Measurements from ENCODE around the gene KCNJ9.
"Not testable (repeated sequence)": the region's sequence is repeated elsewhere in the genome, so short reads cannot be mapped to it uniquely, and the experiment has no call there.

Gene KCNJ9

GRCh38 chr1:160121388-160121787, 40.0 kb downstream of the KCNJ9 start:
- ATAC-seq (ENCODE audit: low read depth) = no peak
- Histone ChIP-seq H3K36me3 (ENCODE audit: low read depth) (no peaks in the 10 kb centered on the region), H3K27me3 (ENCODE audit: insufficient read depth, poor library complexity, severe bottlenecking) (no peaks in the 10 kb centered on the region), H3K4me3 (ENCODE audit: severe bottlenecking) (no peak overlapping the region), H3K27ac (ENCODE audit: poor library complexity, severe bottlenecking) (no peak overlapping the region), H3K9me3 (ENCODE audit: severe bottlenecking) (no peaks in the 10 kb centered on the region), H3K4me1 (ENCODE audit: insufficient read depth, poor library complexity, severe bottlenecking) (peaks cover 10% of the 10 kb centered on the region)
- no peak for DNase-seq (ENCODE audit: low spot score)
- TF ChIP-seq, protein P1, sequence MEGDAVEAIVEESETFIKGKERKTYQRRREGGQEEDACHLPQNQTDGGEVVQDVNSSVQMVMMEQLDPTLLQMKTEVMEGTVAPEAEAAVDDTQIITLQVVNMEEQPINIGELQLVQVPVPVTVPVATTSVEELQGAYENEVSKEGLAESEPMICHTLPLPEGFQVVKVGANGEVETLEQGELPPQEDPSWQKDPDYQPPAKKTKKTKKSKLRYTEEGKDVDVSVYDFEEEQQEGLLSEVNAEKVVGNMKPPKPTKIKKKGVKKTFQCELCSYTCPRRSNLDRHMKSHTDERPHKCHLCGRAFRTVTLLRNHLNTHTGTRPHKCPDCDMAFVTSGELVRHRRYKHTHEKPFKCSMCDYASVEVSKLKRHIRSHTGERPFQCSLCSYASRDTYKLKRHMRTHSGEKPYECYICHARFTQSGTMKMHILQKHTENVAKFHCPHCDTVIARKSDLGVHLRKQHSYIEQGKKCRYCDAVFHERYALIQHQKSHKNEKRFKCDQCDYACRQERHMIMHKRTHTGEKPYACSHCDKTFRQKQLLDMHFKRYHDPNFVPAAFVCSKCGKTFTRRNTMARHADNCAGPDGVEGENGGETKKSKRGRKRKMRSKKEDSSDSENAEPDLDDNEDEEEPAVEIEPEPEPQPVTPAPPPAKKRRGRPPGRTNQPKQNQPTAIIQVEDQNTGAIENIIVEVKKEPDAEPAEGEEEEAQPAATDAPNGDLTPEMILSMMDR (IDR thresholded peaks at IDR 0.05; ENCODE audit: poor library complexity, severe bottlenecking) = no peak

- TF ChIP-seq, protein P1 (IDR thresholded peaks at IDR 0.05; ENCODE audit: poor library complexity, severe bottlenecking) = no peak
- DNase-seq (ENCODE audit: low spot score) = no peak
- Histone ChIP-seq H3K27me3 (ENCODE audit: insufficient read depth, poor library complexity, severe bottlenecking) (no peaks in the 10 kb centered on the region), H3K9me3 (ENCODE audit: severe bottlenecking) (no peaks in the 10 kb centered on the region), H3K27ac (ENCODE audit: poor library complexity, severe bottlenecking) (no peak overlapping the region), H3K4me1 (ENCODE audit: insufficient read depth, poor library complexity, severe bottlenecking) (peaks cover 10% of the 10 kb centered on the region), H3K4me3 (ENCODE audit: severe bottlenecking) (no peak overlapping the region), H3K36me3 (ENCODE audit: low read depth) (no peaks in the 10 kb centered on the region)
- ATAC-seq (ENCODE audit: low read depth) = no peak
Observed at GRCh38 chr1:160122978-160123495, 41.7 kb downstream of the KCNJ9 start.

DNA sequence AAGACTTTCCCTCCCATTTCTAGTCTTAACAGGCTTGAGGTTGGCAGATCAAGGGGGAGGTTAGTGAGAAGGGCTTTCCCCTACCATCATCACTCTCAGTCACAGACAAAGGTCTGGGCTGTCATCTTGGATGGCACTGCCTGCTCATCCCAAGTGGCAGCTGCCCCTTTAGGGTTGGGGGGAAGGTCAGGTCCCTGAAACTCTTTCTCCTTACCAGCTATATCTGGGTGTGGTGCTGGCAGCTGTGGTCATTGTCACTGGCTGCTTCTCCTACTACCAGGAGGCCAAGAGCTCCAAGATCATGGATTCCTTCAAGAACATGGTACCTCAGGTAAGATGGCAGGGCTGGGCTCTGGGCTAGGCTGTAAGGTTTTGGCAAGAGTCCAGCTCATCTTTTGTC, 42.4 kb downstream of the KCNJ9 start:
- Histone ChIP-seq H3K4me1 (ENCODE audit: insufficient read depth, poor library complexity, severe bottlenecking) (peaks cover 10% of the 10 kb centered on the region), H3K27me3 (ENCODE audit: insufficient read depth, poor library complexity, severe bottlenecking) (no peaks in the 10 kb centered on the region), H3K27ac (ENCODE audit: poor library complexity, severe bottlenecking) (peak overlapping the region; percentile 39), H3K4me3 (ENCODE audit: severe bottlenecking) (no peak overlapping the region), H3K9me3 (ENCODE audit: severe bottlenecking) (no peaks in the 10 kb centered on the region), H3K36me3 (ENCODE audit: low read depth) (no peaks in the 10 kb centered on the region)
- TF ChIP-seq, protein P1 (IDR thresholded peaks at IDR 0.05; ENCODE audit: poor library complexity, severe bottlenecking) = no peak
- DNase-seq (ENCODE audit: low spot score) (no peak), ATAC-seq (ENCODE audit: low read depth) (no peak)

GRCh38 chr1:160124705-160125478, 43.6 kb downstream of the KCNJ9 start:
- no peak for DNase-seq (ENCODE audit: low spot score)
- Histone ChIP-seq H3K27ac (ENCODE audit: poor library complexity, severe bottlenecking) (peak overlapping the region; percentile 39), H3K27me3 (ENCODE audit: insufficient read depth, poor library complexity, severe bottlenecking) (no peaks in the 10 kb centered on the region), H3K36me3 (ENCODE audit: low read depth) (no peaks in the 10 kb centered on the region), H3K9me3 (ENCODE audit: severe bottlenecking) (no peaks in the 10 kb centered on the region), H3K4me3 (ENCODE audit: severe bottlenecking) (no peak overlapping the region), H3K4me1 (ENCODE audit: insufficient read depth, poor library complexity, severe bottlenecking) (peaks cover 10% of the 10 kb centered on the region)
- TF ChIP-seq, protein P1 (IDR thresholded peaks at IDR 0.05; ENCODE audit: poor library complexity, severe bottlenecking) = peak; percentile 34
- peak; percentile 84 for ATAC-seq (ENCODE audit: low read depth)

- peaks cover 10% of the 10 kb centered on the region for H3K4me1 ChIP-seq (ENCODE audit: insufficient read depth, poor library complexity, severe bottlenecking)
- H3K4me3 ChIP-seq (ENCODE audit: severe bottlenecking) = no peak overlapping the region
- H3K9me3 ChIP-seq (ENCODE audit: severe bottlenecking) = no peaks in the 10 kb centered on the region
- no peaks in the 10 kb centered on the region for H3K27me3 ChIP-seq (ENCODE audit: insufficient read depth, poor library complexity, severe bottlenecking)
- TF ChIP-seq, protein P1 (IDR thresholded peaks at IDR 0.05; ENCODE audit: poor library complexity, severe bottlenecking) = no peak
- DNase-seq (ENCODE audit: low spot score) (no peak), ATAC-seq (ENCODE audit: low read depth) (no peak)
- H3K27ac ChIP-seq (ENCODE audit: poor library complexity, severe bottlenecking) = peak overlapping the region; percentile 39
- no peaks in the 10 kb centered on the region for H3K36me3 ChIP-seq (ENCODE audit: low read depth)
Observed at GRCh38 chr1:160125746-160126145, 44.4 kb downstream of the KCNJ9 start.

- H3K4me3 ChIP-seq (ENCODE audit: severe bottlenecking) = not testable (repeated sequence)
Observed at GRCh38 chr1:160126342-160126741, 45.0 kb downstream of the KCNJ9 start.

More at GRCh38 chr1:160126342-160126741, 45.0 kb downstream of the KCNJ9 start:
- not testable (repeated sequence) for H3K36me3 ChIP-seq (ENCODE audit: low read depth); ATAC-seq (ENCODE audit: low read depth); H3K27ac ChIP-seq (ENCODE audit: poor library complexity, severe bottlenecking); H3K27me3 ChIP-seq (ENCODE audit: insufficient read depth, poor library complexity, severe bottlenecking); H3K9me3 ChIP-seq (ENCODE audit: severe bottlenecking); DNase-seq (ENCODE audit: low spot score)
- peaks cover 10% of the 10 kb centered on the region for H3K4me1 ChIP-seq (ENCODE audit: insufficient read depth, poor library complexity, severe bottlenecking)

Data from RWPE2 (cell line).